H9 (cell line): Measurements from ENCODE around the gene ADRB1. TPM values are rescaled to one million over a fixed set of nuclear protein-coding genes. Genes with fewer than 3 reads are reported as not detected.

Experiments used
- DNase-seq: peaks from one replicate; pipeline ENCODE4 v3.0.0-alpha.2; 2017
- H2AFZ ChIP-seq: one replicate; pipeline ENCODE4 v1.6.1; 2013; ENCODE audit warnings: mild to moderate bottlenecking, low read length, control low read depth, moderate library complexity
- H2AK5ac ChIP-seq: 2 replicates; pipeline ENCODE4 v1.6.1; 2013; ENCODE audit warnings: low read length, control low read depth, mixed read lengths; ENCODE audit not compliant: insufficient read length
- H2BK120ac ChIP-seq: one replicate; pipeline ENCODE4 v1.6.1; 2013; ENCODE audit warnings: low read depth, mild to moderate bottlenecking, low read length, control low read depth, inconsistent platforms; ENCODE audit not compliant: poor library complexity, severe bottlenecking
- H2BK12ac ChIP-seq: 2 replicates; pipeline ENCODE4 v1.6.1; 2013; ENCODE audit warnings: low read length, control low read depth, mixed read lengths, low read depth; ENCODE audit not compliant: insufficient read length
- H2BK15ac ChIP-seq: 2 replicates; pipeline ENCODE4 v1.6.1; 2013; ENCODE audit warnings: low read depth, low read length, control low read depth
- H2BK20ac ChIP-seq: one replicate; pipeline ENCODE4 v1.6.1; 2013; ENCODE audit warnings: low read depth, mild to moderate bottlenecking, low read length, control low read depth, inconsistent platforms; ENCODE audit not compliant: poor library complexity, severe bottlenecking
- H2BK5ac ChIP-seq: 2 replicates; pipeline ENCODE4 v1.6.1; 2013; ENCODE audit warnings: low read length, control low read depth, mixed read lengths; ENCODE audit not compliant: insufficient read length
- H3K14ac ChIP-seq: 2 replicates; pipeline ENCODE4 v1.6.1; 2013; ENCODE audit warnings: low read length, control low read depth; ENCODE audit not compliant: insufficient read depth
- H3K18ac ChIP-seq: 2 replicates; pipeline ENCODE4 v1.6.1; 2013; ENCODE audit warnings: low read depth, mild to moderate bottlenecking, mixed read lengths, low read length, control low read depth; ENCODE audit not compliant: insufficient read length
- H3K23ac ChIP-seq: 2 replicates; pipeline ENCODE4 v1.6.1; 2013; ENCODE audit warnings: low read length, control low read depth, mixed read lengths, low read depth; ENCODE audit not compliant: insufficient read length
- H3K23me2 ChIP-seq: 2 replicates; pipeline ENCODE4 v1.6.1; 2013; ENCODE audit warnings: low read depth, mild to moderate bottlenecking, mixed read lengths, low read length, control low read depth; ENCODE audit not compliant: insufficient read length, poor library complexity, severe bottlenecking
- H3K27ac ChIP-seq: 2 replicates; pipeline ENCODE4 v1.5.1; 2013; ENCODE audit warnings: low read length, control low read depth, mixed read lengths, low read depth; ENCODE audit not compliant: insufficient read length
- H3K27me3 ChIP-seq: 2 replicates; pipeline ENCODE4 v1.6.1; 2013; ENCODE audit warnings: low read length, control low read depth, inconsistent platforms; ENCODE audit not compliant: insufficient read depth
- H3K4ac ChIP-seq: 2 replicates; pipeline ENCODE4 v1.6.1; 2013; ENCODE audit warnings: low read depth, mild to moderate bottlenecking, control low read depth, inconsistent platforms, low read length, moderate library complexity
- H3K4me1 ChIP-seq: 2 replicates; pipeline ENCODE4 v1.6.1; 2013; ENCODE audit warnings: low read length, control low read depth, inconsistent platforms; ENCODE audit not compliant: insufficient read depth
- H3K4me2 ChIP-seq: 2 replicates; pipeline ENCODE4 v1.6.1; 2013; ENCODE audit warnings: low read length, control low read depth, mixed read lengths; ENCODE audit not compliant: insufficient read length, insufficient read depth
- H3K56ac ChIP-seq: 2 replicates; pipeline ENCODE4 v1.6.1; 2013; ENCODE audit warnings: low read depth, mild to moderate bottlenecking, mixed read lengths, low read length, control low read depth; ENCODE audit not compliant: insufficient read length
- H3K79me1 ChIP-seq: 2 replicates; pipeline ENCODE4 v1.6.1; 2013; ENCODE audit warnings: low read depth, mild to moderate bottlenecking, moderate library complexity, low read length, control low read depth, inconsistent platforms; ENCODE audit not compliant: insufficient read depth, poor library complexity, severe bottlenecking
- H3K79me2 ChIP-seq: 2 replicates; pipeline ENCODE4 v1.6.1; 2013; ENCODE audit warnings: low read length, control low read depth, inconsistent platforms; ENCODE audit not compliant: insufficient read depth
- H3K9ac ChIP-seq: 2 replicates; pipeline ENCODE4 v1.6.1; 2013; ENCODE audit warnings: low read length, control low read depth, mixed read lengths; ENCODE audit not compliant: insufficient read length; ENCODE audit errors: extremely low read depth
- H3K9me3 ChIP-seq: one replicate; pipeline ENCODE4 v1.6.1; 2013; ENCODE audit warnings: low read depth, low read length, inconsistent platforms; ENCODE audit not compliant: control insufficient read depth
- H3T11ph ChIP-seq: one replicate; pipeline ENCODE4 v1.6.1; 2013; ENCODE audit warnings: mild to moderate bottlenecking, low read length, control low read depth, inconsistent platforms
- H4K20me1 ChIP-seq: one replicate; pipeline ENCODE4 v1.6.1; 2013; ENCODE audit not compliant: control insufficient read depth, insufficient read length, insufficient read depth
- H4K5ac ChIP-seq: 2 replicates; pipeline ENCODE4 v1.6.1; 2013; ENCODE audit warnings: low read depth, mild to moderate bottlenecking, mixed read lengths, low read length, control low read depth; ENCODE audit not compliant: insufficient read length
- H4K8ac ChIP-seq: replicated peaks from 2 replicates; pipeline ENCODE4 v1.6.1; 2013; ENCODE audit warnings: low read length, control low read depth, mixed read lengths, low read depth; ENCODE audit not compliant: insufficient read length
- H4K91ac ChIP-seq: 2 replicates; pipeline ENCODE4 v1.6.1; 2013; ENCODE audit warnings: low read depth, mild to moderate bottlenecking, moderate library complexity, mixed read lengths, low read length, control low read depth; ENCODE audit not compliant: insufficient read length
- H3K27ac Mint-ChIP-seq, 3 experiments: 2 replicates in 2 of 3; 3 replicates in 1 of 3; pipeline ENCODE4 v1.8.0; 2020 to 2021; ENCODE audit warnings: mixed read lengths in 3 of 3, mild to moderate bottlenecking in 1 of 3, moderate library complexity in 1 of 3
- H3K27me3 Mint-ChIP-seq: 2 replicates; pipeline ENCODE4 v1.8.0; 2021; ENCODE audit warnings: low read depth, mild to moderate bottlenecking, moderate library complexity, mixed read lengths
- H3K36me3 Mint-ChIP-seq, 3 experiments: 2 replicates in 2 of 3; 3 replicates in 1 of 3; pipeline ENCODE4 v1.8.0; 2020 to 2021; ENCODE audit warnings: low read depth in 3 of 3, mixed read lengths in 3 of 3; ENCODE audit not compliant: insufficient read depth in 1 of 3
- H3K4me1 Mint-ChIP-seq, 2 experiments: 2 replicates each; pipeline ENCODE4 v1.8.0; 2020; ENCODE audit warnings: mixed read lengths in 2 of 2
- H3K4me3 Mint-ChIP-seq, 2 experiments: 2 replicates in 1 of 2; 3 replicates in 1 of 2; pipeline ENCODE4 v1.8.0; 2020 to 2021; ENCODE audit warnings: mild to moderate bottlenecking in 2 of 2, mixed read lengths in 2 of 2, moderate library complexity in 1 of 2
- H3K9me3 Mint-ChIP-seq, 2 experiments: 2 replicates in 1 of 2; 3 replicates in 1 of 2; pipeline ENCODE4 v1.8.0; 2020; ENCODE audit warnings: mild to moderate bottlenecking in 2 of 2, mixed read lengths in 2 of 2, moderate library complexity in 1 of 2
- WGBS: extraction: QIAGEN DNeasy Blood & Tissue Kit; methylation state at CpG from one replicate; pipeline ENCODE4 v1.1.7; 2013; ENCODE audit warnings: missing lambda C conversion rate, low lambda C conversion rate, mixed read lengths; ENCODE audit not compliant: insufficient read length; ENCODE audit errors: extremely low coverage; 5-methylcytosine and 5-hydroxymethylcytosine counted together
- total RNA-seq: library from RNA; stranded (reverse); gene quantifications from 2 replicates; pipeline ENCODE4 v1.2.1, GENCODE V29; 2021
- TF ChIP-seq, protein P1 (sequence below): fragments of 200-600 bp; sonication (generic); conservative IDR thresholded peaks from 3 replicates; pipeline ENCODE4 v1.8.0; 2021; ENCODE audit warnings: antibody characterized with exemption, mild to moderate bottlenecking

Gene ADRB1
- total RNA-seq, 1 experiment from 2014 or later = 0.13 TPM

DNA sequence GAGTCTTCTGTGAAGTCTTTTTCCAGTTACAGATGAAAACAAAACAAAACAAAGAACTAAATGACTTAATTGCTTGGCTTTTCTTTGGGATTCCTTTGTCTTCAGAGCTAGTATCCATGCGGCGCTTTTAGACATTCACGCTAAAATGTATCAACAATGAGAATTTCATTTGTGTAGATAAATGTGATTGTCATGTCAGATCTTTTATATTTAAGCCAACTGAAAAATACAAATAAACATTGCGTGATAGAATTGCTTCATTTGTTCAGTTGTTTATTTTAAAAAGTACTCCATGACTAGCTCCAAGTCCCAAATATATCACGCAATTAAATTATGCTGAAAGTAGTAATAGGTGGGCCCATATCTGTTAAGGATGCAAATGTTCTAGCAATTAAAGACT, 7.9 kb upstream of the ADRB1 start:
- H2AFZ ChIP-seq = no peak overlapping the region
- no CpG with 5 or more reads among the region's 5 CpGs for WGBS
- H3K27me3 ChIP-seq = no peaks in the 10 kb centered on the region; the same call in 1 of the 2 replicates

More for the DNA sequence above, 7.9 kb upstream of the ADRB1 start:
- Mint-ChIP-seq H3K27ac (no peak overlapping the region), H3K4me3 (no peak overlapping the region), H3K36me3 (no peaks in the 10 kb centered on the region), H3K9me3 (no peaks in the 10 kb centered on the region), H3K27me3 (peaks cover 30% of the 10 kb centered on the region), H3K4me1 (no peaks in the 10 kb centered on the region)
- no peak overlapping the region for H2BK5ac ChIP-seq
- H4K5ac ChIP-seq = no peak overlapping the region
- H2BK15ac ChIP-seq = no peak overlapping the region
- no peaks in the 10 kb centered on the region for H3K9me3 ChIP-seq
- no peak overlapping the region for H3K23ac ChIP-seq
- H3K79me1 ChIP-seq = no peaks in the 10 kb centered on the region
- TF ChIP-seq, protein P1, sequence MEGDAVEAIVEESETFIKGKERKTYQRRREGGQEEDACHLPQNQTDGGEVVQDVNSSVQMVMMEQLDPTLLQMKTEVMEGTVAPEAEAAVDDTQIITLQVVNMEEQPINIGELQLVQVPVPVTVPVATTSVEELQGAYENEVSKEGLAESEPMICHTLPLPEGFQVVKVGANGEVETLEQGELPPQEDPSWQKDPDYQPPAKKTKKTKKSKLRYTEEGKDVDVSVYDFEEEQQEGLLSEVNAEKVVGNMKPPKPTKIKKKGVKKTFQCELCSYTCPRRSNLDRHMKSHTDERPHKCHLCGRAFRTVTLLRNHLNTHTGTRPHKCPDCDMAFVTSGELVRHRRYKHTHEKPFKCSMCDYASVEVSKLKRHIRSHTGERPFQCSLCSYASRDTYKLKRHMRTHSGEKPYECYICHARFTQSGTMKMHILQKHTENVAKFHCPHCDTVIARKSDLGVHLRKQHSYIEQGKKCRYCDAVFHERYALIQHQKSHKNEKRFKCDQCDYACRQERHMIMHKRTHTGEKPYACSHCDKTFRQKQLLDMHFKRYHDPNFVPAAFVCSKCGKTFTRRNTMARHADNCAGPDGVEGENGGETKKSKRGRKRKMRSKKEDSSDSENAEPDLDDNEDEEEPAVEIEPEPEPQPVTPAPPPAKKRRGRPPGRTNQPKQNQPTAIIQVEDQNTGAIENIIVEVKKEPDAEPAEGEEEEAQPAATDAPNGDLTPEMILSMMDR = no peak
- H3K56ac ChIP-seq = no peak overlapping the region
- H3K27ac ChIP-seq = no peak overlapping the region
- no peaks in the 10 kb centered on the region for H3K4me1 ChIP-seq
- H4K8ac ChIP-seq = no peak overlapping the region
- no peak overlapping the region for H4K91ac ChIP-seq
- no peak overlapping the region for H2BK12ac ChIP-seq
- H4K20me1 ChIP-seq = no peaks in the 10 kb centered on the region
- H3K9ac ChIP-seq = no peak overlapping the region
- no peak overlapping the region for H3T11ph ChIP-seq
- DNase-seq = no peak
- H2BK120ac ChIP-seq = no peak overlapping the region
- H3K23me2 ChIP-seq = no peaks in the 10 kb centered on the region
- no peak overlapping the region for H3K18ac ChIP-seq
- H3K4ac ChIP-seq = no peak overlapping the region
- no peak overlapping the region for H2BK20ac ChIP-seq
- no peak overlapping the region for H3K14ac ChIP-seq
- no peak overlapping the region for H3K4me2 ChIP-seq
- no peaks in the 10 kb centered on the region for H3K79me2 ChIP-seq
- H2AK5ac ChIP-seq = no peak overlapping the region
